Peyer's patch (tissue), 4 donors: Measurements from ENCODE around the gene MALL.

Experiments
- POLR2A ChIP-seq, 2 donors: fragments of 450-650 bp; IDR thresholded peaks; one replicate each; pipeline ENCODE4 v1.5.1; 2017; ENCODE audit warnings: antibody characterized with exemption in 2 of 2, mild to moderate bottlenecking in 2 of 2, moderate library complexity in 2 of 2
- TF ChIP-seq, protein P1 (sequence below), 6 experiments: fragments of 450-650 bp in 4 of 6; fragments of 200-600 bp in 2 of 6; sonication (generic) in 1 of 6; IDR thresholded peaks; one replicate each; pipeline ENCODE4 v1.5.1; 2017 to 2019; ENCODE audit warnings: antibody characterized with exemption in 6 of 6, mild to moderate bottlenecking in 3 of 6, moderate library complexity in 1 of 6

GRCh38 chr2:110101280-110101844 is 14.3 kb downstream of the MALL start:
- TF ChIP-seq, protein P1, sequence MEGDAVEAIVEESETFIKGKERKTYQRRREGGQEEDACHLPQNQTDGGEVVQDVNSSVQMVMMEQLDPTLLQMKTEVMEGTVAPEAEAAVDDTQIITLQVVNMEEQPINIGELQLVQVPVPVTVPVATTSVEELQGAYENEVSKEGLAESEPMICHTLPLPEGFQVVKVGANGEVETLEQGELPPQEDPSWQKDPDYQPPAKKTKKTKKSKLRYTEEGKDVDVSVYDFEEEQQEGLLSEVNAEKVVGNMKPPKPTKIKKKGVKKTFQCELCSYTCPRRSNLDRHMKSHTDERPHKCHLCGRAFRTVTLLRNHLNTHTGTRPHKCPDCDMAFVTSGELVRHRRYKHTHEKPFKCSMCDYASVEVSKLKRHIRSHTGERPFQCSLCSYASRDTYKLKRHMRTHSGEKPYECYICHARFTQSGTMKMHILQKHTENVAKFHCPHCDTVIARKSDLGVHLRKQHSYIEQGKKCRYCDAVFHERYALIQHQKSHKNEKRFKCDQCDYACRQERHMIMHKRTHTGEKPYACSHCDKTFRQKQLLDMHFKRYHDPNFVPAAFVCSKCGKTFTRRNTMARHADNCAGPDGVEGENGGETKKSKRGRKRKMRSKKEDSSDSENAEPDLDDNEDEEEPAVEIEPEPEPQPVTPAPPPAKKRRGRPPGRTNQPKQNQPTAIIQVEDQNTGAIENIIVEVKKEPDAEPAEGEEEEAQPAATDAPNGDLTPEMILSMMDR (IDR thresholded peaks at IDR 0.05) = no peak
- peak in 1 of 2 donors; percentile 89 for TF ChIP-seq POLR2A (IDR thresholded peaks at IDR 0.05)
